ENCODE results near the gene PHLDB3. TPM values are rescaled to one million over a fixed set of nuclear protein-coding genes. Genes with fewer than 3 reads are reported as not detected.

Gene PHLDB3
- total and polyA plus RNA-seq, 2 donors (not counting 3 experiments of a cell fraction or from before 2014, with no cell fraction given) = 5.5 to 12.0 TPM

- no peak overlapping the region for H3K27ac ChIP-seq (ENCODE audit: insufficient read depth, low read depth, low read length)
- no peaks in the 10 kb centered on the region for H3K27me3 ChIP-seq (ENCODE audit: control insufficient read depth in 2 of 2, insufficient read depth in 2 of 2, low read length in 2 of 2)
- H3K4me2 ChIP-seq (ENCODE audit: insufficient read depth, low read length) = no peak overlapping the region
- H3K9ac ChIP-seq (replicated peaks; ENCODE audit: extremely low read depth, insufficient read depth, low read length) = no peak overlapping the region
- no peaks in the 10 kb centered on the region for H3K9me3 ChIP-seq (replicated peaks; ENCODE audit: control insufficient read depth, insufficient read depth, low read length)
- no peak overlapping the region for H2AFZ ChIP-seq (ENCODE audit: low read depth, low read length)
- H3K9me1 ChIP-seq (replicated peaks; ENCODE audit: control insufficient read depth, extremely low read depth, insufficient read depth, low read length) = no peaks in the 10 kb centered on the region
- FAIRE-seq (peak; percentile 48), DNase-seq (ENCODE audit: low read depth, low spot score) (no peak)
- dilution Hi-C loops (cut with MboI; ENCODE audit: extremely low pct_ligation_motif_present, low sequenced_read_pairs) = no loop called here
- intact Hi-C loops (cut with micrococcal nuclease) = no loop called here
- no TSS peak for BruUV-seq (replicated peaks)
- H3K4me3 ChIP-seq (replicated peaks in 1 of 3; ENCODE audit: insufficient read depth in 1 of 3, low read depth in 1 of 3, low read length in 3 of 3) = no peak overlapping the region
- no peak for TF ChIP-seq MYC (IDR thresholded peaks at IDR 0.05; ENCODE audit: low read depth, low read length)
- no peak for TF ChIP-seq JUN (IDR thresholded peaks at IDR 0.05; ENCODE audit: borderline replicate concordance, insufficient read depth, insufficient read length, low read depth)
- no peak for TF ChIP-seq GATA2 (IDR thresholded peaks at IDR 0.05; ENCODE audit: insufficient read depth, insufficient read length, low read depth, low read length)
- no peak for TF ChIP-seq CTCF (IDR thresholded peaks at IDR 0.05; ENCODE audit: extremely low read depth in 1 of 2, insufficient read depth in 1 of 2, low read depth in 1 of 2, low read length in 2 of 2)
- no peak for TF ChIP-seq POLR2AphosphoS5 (IDR thresholded peaks at IDR 0.05; ENCODE audit: insufficient read depth, low read depth, low read length)
- no peak for TF ChIP-seq FOS (IDR thresholded peaks at IDR 0.05; ENCODE audit: borderline replicate concordance, insufficient read depth, low read length)
- TF ChIP-seq EZH2 (IDR thresholded peaks at IDR 0.05; ENCODE audit: borderline replicate concordance, low read depth, low read length, severe bottlenecking) = no peak
- no peak for TF ChIP-seq MAX (IDR thresholded peaks at IDR 0.05; ENCODE audit: insufficient read depth, insufficient read length)
- TF ChIP-seq POLR2A (IDR thresholded peaks at IDR 0.05; ENCODE audit: low read depth, low read length) = no peak
- CTCF ChIA-PET = no interaction called here
- no peaks in the 10 kb centered on the region for H3K79me2 ChIP-seq (ENCODE audit: control insufficient read depth, insufficient read depth, low read length)
- no peaks in the 10 kb centered on the region for H3K36me3 ChIP-seq (ENCODE audit: control insufficient read depth in 2 of 2, extremely low read depth in 1 of 2, insufficient read depth in 2 of 2, low read length in 2 of 2)
- POLR2A ChIA-PET = no interaction called here
- peaks cover 23% of the 10 kb centered on the region for H3K4me1 ChIP-seq (ENCODE audit: control insufficient read depth, extremely low read depth, insufficient read depth, low read length)
- no peaks in the 10 kb centered on the region for H4K20me1 ChIP-seq (replicated peaks; ENCODE audit: control insufficient read depth, extremely low read depth, insufficient read depth, low read length)
Measured at GRCh38 chr19:43469160-43469480, 35.4 kb downstream of the PHLDB3 start.
